ENCODE results near the gene BMF.

Gene BMF

DNA sequence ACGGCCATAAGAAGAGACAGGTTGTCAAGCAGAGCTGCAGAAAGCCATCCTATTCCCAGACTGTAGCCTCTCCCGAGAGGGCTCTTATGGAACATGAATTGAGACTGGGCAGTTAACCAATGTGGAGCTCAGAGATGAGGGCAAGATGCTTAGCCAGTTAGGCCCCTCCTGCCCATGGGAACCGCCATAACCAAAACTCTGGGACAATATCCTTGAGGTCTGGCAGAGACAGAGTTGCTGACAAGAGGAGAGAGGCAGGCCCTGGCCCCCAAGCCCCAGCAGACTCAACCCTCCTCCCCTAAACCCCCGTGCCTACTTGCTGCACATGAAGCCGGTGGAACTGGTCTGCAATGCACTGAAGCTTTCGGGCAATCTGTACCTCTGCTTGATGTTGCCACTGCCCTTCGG is 4.8 kb downstream of the BMF start:
- no peak for DNase-seq (ENCODE audit: low read depth)

DNA sequence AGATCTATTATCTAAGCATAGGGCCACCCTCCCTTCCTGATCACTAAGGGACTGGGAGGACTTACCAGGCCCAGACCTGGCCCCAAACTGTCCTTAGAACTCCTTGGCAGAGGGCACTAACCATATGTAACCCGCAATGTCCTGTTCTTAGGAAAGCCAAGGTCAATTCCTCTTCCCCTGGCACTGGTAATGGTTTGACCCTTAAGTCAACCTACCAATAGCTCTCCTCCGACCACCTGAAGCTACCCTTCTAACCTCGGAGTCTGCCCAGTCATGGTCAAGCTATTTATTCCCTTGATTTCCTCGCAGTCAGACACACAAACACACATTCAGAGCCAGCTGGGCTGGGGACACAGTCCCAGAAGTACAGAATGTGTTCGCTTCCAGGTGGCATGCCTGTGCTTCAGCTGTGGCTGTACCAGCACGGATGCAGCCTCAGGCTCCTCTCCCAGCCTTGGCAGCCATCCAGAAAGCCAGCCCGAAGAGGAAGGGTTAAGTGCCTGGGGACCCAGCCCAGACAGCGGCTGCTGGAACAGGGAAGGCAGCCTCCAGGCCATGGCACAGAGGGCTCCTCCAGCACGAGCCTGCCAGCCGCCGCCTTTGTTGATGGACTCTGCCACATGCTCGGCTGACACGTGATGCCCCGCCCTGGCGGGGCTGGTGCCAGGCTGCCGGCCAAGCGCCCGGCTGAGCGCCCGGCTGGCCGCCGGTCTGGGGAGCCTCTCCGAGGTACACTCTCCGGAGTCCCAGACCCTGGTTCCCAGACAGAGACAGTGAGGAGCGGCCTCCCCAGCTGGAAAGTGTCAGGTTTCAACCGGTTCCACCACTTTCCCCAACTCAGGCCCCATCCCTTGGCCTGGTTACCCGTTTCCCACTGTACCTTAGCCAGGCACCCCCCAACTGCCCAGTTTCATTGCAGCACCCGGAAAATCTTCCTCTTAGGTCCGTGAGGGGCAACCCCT is 5.5 kb downstream of the BMF start:
- no peak for DNase-seq (ENCODE audit: low read depth)

DNA sequence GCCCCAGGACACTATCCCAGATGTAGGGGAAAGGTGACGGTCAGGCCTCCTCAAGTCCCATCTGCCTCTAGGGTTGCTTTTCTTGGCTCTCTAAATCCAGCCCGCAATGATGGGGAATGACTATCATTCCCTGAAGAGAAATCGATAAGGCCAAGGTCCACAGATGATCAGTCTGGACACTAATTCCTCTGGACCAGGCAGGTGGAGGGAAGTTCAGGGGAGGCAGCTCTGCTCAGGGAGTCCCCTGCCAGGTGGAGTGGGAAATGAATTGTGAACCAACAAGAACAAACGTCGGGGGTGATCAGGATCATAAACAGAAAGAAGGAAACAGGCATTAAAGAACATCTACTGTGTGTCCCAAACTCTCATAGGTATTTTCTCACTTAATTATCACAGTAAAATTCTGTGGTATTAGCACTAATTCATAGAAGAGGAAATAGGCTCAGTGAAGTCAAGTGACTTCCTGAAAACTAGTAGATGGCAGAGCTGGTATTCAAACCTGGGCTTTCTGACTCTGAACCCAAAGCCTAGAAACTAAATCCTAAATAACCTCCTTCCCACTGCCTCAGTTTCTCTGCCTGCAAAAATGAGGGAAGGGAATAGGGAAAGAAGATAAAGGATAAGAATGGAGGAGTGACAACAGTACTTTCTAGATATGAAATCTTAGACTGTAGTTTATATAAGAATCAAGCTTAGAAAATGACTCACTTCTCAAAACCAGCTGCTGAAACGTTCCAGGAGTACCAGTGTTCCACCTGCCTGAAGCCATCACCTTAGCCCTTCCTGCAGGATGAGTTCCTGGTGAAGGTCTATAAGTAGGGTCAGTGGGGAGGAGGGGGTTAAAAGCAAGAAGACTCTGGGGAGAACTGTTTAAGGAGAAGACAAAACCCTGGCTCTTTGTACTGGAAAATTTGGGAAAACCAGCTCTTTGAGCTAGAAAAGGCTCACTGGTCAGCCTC is 7.5 kb downstream of the BMF start:
- DNase-seq (ENCODE audit: low read depth): no peak

DNA sequence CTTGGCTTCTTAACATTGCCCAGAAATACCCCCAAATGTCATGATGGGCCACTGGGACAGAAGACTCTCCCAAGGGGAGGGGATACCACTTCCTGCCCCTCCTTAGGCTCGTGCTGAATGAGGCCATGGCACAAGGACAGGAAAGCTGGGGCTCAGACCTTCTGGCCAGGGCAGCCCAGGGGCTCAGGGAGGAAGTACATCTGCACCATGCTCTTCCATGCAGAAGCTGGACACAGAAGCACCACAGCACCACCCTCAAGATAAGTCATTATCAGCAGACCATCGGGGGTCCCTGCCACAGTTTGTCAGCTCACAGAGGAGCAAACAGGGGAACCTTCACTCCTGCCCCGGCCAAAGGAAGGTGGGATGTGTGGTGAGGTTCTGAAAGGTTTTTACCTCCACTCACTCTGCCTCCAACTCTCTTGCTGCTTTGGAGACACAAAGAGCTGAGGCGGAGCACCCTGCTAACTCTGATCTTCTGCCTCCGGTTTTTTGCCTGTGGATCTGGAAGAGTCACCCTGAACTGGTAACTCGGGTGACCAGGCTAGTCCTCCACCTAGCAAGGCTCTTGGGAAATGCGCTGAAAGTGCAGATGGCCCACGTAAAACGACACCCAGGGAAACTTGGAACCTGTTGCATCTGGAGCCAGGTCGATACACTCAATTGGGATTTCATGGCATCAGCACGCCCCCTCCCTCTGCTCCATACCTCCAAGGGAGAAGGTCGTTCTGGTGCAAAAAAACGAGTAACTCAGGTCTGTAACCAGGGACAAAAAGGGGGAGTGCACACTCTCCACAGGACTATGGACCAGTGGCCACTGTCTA is 8.3 kb downstream of the BMF start:
- DNase-seq (ENCODE audit: low read depth): no peak

DNA sequence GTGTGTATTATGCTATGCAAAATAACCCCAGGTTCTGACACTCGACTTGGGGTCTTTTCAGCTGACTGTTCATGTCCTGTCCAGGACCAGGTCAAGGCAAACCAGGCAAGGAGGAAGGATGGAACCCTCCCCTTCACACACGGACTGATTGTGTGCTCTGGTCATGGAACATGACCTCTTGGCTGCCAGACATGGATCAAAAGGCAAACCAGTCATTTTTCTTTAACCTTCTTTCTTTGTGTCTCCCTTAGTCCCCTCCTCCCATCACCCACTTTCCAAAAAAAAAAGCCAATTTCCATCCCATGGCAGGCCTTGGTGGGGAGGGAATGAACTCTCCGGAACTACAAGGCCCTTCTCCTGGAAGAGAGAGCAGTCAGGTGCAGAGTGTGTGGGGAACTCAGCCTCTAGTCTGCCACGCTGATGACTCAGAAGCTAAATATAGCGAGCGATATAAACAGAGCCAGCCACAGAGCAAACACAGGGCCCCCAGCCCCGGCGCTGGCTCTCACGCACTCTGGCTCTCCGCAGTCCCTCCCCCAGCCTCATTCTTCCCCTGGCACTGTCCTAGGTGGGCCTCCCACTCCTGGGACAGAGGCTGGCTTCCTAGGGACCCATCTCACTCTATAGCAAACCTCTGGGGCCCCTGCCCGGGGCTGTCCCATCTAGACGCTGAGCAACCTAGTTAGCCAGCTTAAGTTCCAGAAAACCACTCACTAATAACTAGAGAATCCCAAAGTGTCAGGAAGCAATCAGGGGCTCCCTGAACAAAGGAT is 10.0 kb downstream of the BMF start:
- DNase-seq (ENCODE audit: low read depth): peak; percentile 10

DNA sequence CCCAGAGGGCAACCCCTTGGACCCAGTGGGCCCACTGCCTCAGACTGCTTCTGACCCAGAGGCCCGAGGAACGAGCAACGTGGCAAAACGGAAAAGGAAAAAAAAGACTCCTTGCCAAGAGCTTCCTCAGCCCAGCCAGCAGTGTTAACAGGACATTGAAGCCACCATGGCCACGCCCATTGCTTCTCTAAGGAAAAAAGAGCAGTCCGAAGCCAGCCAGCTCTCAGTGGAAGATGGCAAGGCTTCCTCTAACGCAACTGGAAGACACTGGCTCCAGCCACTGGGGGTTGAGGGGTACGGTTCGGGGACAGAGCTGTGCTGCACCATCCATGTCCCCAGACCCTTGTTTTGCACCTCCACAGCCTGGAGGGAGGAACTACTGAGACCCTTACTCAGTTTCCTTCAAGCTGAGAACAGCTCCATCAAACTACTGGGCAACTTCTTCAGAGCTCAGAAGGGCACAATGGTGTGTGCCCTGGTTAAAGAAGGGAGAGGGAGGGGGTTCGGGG is 10.7 kb downstream of the BMF start:
- no peak for DNase-seq (ENCODE audit: low read depth)

DNA sequence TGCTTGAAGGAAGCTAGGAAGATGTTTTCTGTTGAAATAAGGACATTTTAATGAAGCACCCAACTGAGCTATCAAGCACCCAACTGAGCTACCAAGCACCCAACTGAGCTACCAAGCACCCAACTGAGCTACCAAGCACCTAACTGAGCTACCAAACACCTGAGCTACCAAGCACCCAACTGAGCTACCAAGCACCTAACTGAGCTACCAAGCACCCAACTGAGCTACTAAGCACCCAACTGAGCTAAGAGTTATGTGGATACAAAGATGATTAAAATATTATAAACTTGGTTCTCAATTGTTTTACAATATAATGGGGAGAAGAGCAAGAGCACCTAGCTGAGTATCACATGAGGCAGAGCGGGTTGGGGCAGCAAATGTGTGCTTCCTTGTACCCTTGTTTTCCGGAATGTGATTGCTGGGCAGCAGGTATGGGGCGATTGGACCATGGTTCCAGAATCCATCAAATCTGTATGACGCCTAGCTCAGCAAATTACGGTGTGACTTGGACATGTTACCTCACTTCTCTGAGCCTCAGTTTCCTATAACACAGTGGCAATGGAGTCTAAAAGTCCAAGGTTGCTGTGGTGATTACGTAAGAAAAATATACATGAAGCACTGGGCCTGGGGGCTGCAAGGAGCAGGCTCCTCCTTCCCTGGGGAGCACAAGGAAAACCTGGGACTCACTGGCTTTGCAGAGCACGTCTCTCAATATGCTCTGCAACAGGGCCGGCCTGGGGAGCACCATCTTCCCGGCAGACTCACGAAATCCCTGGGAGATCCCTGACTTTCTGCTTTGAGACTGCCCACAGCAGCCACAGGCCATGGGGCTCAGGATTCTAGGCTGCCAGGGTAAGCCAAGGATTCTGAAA is 11.3 kb downstream of the BMF start:
- no peak for DNase-seq (ENCODE audit: low read depth)

DNA sequence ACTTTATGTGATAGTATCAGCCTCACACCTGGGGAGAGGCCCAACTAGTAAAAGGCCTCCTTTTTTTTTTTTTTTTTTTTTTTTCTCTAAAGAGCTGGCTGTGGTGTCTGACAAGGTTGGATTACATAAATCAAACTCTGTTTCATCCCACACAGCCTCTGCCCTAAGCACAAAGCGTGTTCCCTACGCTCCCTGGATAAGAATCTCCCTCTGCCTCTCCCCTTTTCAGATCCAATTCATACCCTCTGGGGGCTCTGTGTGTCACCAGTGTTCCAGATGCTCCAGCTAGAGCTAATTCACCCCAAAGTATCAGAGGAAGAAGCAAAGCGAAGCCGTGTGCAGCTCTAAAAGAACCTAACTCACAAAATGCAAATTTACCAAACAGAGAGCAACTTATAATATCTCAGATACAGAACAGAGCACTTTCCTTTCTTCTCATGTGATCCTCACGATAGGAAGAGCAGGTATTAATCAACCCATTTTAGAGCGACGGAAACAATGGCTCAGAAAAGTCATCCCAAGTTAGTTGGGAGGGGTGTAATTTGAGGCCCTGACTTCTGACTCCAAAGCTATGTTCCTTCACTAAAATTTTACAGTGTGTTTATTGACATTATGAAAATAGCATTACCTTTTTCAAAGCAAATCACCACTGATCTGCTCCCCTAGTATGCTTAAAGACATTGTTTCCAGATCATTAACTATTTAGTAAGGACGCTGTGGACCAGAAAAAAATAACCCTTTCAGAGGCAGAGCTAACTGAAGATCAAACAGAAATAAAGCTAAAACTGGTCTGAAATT is 12.4 kb downstream of the BMF start:
- no peak for DNase-seq (ENCODE audit: low read depth)

DNA sequence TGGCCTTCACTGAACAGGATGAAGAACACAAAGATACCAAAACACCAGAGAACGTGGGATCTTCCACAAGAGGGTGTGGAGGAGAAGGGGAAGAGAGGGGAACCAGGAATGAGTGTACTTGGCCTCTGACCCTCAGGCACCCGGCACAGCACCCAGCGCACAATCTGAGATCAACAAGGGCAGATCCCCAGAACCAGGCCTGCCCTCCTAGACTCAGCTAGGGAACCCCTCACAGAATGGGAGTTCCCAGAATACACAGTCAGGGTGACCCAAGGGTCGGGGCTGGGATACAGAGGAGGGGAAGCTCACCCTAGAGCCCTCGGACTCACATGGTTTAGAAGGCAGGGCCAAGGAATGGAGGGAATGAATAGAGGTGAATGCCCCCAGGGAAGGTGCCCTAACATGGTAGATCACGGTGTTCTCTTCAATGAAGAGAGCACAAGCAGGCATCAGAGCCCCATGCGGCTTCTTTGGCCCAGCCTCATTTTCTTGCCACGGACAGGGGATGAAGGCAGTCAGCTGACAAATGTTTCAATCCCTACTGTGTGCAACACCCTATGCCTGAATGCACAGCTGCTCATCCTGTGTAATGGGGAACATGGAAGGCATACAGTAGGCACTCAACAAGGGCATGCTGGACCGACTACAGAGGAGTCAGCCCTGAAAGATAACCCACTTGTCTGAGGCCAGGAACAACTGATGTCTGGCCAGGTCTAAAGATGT is 13.1 kb downstream of the BMF start:
- DNase-seq (ENCODE audit: low read depth): no peak

DNA sequence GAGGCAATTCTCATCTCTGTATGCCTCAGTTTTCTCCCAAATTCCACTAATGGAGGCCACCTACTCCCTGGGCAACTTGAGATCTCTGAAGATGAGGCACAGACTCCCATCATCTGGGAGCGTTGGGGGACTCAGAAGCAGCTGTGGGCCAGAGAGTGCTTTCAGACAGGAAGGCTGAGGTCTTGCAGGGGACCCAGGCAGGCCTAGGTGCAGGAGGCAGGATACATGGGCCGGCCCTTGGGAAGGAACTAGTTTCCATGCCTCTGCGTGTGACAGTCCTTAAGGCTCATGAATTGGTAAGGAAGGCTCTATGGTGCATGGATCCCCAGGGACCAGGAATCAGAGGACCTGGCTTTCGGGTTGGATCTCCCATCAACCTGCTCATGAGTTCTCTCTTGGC is 14.5 kb downstream of the BMF start:
- DNase-seq (ENCODE audit: low read depth): no peak

DNA sequence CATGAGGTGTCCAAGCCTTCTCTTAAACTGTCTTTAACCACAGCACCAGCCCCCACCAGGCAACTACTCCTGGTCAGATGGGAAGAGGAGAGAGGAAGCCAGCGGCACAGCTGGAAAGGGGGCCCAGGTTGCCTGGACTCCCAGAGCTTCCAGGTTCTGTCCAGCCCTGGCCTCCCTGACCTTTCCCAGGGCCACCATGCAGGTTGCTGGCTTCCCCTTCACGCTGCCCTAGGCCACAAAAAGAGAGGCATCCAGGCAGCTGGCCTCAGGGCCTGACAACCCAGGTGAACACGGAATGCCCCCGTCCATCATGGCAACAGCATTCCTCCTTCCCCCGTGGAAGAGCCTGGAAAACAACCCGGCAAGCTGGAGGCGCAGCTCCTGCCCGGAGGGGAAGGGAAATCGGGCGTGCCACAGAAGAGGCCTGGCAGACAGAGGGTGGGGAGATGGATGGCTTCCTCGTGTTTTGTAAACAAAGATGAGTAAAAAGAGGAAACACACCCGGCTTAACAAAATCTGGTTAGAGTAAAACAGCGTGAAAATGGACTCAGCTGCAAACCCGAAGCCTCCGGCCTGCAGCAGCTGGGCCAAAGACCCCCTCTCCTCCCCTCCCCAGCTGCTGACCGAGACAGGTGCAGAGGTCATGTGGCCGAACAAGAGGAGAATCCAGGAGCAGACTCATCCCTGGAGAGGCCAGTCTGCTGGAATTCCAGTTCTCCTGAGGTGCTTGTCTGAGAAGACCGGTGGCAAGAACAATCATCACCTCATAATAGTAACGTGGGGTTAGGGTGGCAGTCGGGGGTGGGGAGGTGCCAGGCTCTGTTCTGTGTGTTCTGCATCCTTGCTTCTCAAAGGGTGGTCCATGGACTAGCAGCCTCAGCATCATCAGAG is 15.5 kb downstream of the BMF start:
- no peak for DNase-seq (ENCODE audit: low read depth)

DNA sequence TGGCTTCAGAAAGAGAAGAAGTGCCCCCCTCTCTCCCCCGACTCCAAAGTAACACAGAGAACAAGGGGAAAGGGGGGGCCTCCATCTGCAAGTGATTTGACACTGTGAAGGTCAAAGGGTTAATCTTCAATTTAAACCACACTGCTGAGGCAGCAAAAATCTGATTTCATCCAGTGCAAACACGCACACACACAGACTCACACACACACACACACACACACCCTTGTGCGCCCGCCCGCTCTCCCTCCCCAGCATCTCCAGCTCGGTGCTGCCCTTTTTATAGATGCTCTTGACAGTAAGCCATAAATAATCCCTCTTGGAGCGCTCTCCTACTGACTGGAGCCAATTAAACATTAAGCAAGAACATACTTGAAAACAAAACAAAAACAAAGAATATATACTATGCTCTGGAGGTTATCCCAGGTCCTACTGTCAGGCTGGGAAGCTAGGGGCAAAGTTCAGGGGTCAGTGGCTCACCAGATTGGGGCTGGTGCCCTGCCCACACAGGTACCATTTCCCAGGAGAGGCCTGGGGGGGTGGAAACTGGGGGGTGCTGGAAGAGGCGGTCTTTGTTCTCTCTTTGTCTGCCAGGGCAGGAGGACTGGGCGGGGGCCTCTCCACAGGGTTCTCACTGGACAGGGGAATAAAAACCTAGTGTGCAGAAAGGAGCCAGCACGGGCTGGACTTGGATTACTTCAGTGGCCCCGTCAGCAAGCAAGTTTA is 16.3 kb downstream of the BMF start:
- no peak for DNase-seq (ENCODE audit: low read depth)

DNA sequence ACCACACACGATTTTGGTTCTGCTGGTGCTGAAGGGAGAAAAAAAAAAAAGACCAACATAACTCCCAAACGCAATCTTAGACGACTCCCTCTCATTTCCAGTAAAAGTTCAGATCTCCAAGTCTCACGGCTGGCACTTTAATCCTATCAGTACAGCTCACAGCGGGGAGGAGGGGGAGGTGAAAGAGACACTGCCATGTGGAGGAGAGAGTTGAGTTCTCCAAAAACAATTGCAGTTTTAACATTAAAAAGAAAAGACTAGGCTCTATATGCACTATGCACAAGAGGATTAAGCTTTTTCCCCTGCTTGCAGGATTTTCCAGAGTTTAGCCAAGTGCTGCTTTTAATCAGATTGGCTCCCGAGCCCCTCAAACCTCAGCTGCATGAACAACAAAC is 16.8 kb downstream of the BMF start:
- DNase-seq (ENCODE audit: low read depth): no peak

DNA sequence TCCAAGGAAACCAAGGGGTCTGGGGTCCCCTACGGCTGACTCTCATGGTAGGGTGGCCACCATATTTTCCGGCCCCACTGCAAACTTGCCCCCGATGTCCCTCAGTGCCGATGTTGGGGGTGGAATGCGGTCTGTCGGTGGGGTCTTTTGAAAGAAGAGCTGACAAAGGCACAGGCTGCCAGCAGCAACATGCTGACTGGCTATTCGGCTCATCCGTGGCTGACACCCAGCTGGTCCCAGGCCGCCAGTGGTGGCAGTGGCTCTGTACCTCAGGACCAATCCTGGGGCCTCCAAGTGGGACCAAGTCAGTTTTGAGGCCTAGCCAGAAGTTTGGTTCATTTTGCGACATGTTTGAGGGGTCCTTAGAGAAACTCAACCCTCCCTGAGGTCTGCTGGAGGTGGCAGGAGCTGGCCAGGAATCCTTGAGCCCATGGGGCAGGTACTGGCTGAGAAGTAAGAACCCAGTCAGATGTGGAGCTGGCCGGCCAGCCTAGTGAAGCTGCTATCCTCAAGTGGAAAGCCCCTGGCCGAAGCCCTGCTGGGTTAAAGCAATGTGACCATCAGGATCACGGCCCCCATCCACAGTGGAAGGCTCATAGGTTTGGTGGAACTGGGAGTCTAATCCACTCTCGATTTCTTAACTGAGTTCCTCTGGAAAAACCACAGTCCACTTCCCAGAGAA is 17.8 kb downstream of the BMF start:
- no peak for DNase-seq (ENCODE audit: low read depth)

DNA sequence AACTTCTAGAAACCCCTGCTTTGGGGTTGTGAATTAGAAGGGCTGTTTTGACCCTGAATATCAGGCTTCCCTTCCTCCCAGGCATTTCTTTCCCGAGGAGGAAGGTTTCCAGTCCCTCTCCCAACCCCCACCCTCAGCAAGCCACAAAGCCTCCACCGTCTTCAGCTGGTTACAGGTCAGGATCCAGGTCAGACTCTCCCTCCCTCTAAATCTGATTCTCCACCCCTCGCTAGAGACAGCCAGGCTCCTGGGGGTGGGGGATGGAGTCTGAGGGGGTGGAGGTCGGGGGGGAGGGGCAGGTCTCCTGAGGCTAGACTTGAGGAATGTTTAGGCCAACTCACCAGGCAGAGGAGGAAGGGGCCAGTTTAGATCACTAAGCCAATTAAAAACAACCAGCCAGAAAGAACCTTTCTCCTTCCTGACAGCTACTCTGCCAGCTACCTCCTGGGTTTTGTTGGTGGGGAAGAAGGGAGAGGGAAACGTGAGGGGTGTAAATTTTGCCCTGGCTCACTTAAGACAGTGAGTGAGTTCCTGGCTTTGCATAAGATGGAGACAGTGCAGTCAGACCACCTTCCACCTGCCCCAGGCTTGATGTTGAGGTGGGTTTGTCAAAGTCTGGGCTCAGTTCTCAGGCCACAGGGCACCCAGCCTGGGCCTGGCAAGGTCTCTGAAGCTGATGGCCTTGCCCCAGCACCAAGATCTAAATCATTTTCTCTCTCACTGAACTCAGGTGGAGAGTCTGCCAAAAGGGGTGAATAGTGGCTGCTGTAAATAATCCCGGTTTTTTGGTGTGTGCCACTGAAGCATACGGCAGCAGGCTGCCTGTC is 19.5 kb downstream of the BMF start:
- DNase-seq (ENCODE audit: low read depth): no peak
